ENCODE data around the gene CCDC188. TPM values are rescaled to one million over a fixed set of nuclear protein-coding genes. Genes with fewer than 3 reads are reported as not detected.

CCDC188 gene
- total RNA-seq, 1 experiment from 2014 or later: not detected

DNA sequence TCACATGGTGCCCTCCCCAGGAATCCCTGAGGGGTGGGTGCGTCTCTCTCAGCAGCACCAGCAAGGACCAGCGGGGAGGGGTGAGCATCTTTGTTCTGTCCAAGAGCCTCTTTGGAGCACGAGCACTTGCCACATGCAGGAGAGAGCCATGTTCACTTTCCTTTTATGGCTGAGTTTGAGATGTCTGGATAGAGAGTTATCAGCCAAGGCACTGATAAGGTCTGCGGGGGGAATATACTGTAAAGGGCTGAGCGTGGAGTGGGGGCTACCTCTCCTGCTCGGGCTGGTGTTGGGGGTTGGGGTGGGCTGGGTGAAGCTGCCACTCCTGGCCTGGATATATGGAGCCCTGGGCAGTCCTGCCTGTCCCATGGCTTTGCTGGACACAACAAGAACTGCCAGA lies 34.9 kb upstream of the CCDC188 start:
- Histone ChIP-seq H3K18ac (ENCODE audit: insufficient read length, low read depth, low read length) (no peak overlapping the region), H3K4me1 (ENCODE audit: insufficient read depth, low read length) (no peaks in the 10 kb centered on the region), H3K9me3 (ENCODE audit: control insufficient read depth, low read depth, low read length) (no peaks in the 10 kb centered on the region), H3K79me2 (ENCODE audit: insufficient read depth, low read length) (no peaks in the 10 kb centered on the region), H3K79me1 (ENCODE audit: insufficient read depth, low read depth, low read length, poor library complexity, severe bottlenecking) (no peaks in the 10 kb centered on the region), H3K23me2 (ENCODE audit: insufficient read length, low read depth, low read length, poor library complexity, severe bottlenecking) (no peaks in the 10 kb centered on the region), H2BK5ac (ENCODE audit: insufficient read length, low read length) (no peak overlapping the region), H2AFZ (ENCODE audit: low read length) (no peak overlapping the region), H3K4ac (ENCODE audit: low read depth, low read length) (no peak overlapping the region), H4K8ac (replicated peaks; ENCODE audit: insufficient read length, low read depth, low read length) (no peak overlapping the region), H4K20me1 (ENCODE audit: control insufficient read depth, insufficient read depth, insufficient read length) (peaks cover 3% of the 10 kb centered on the region), H3K9ac (ENCODE audit: extremely low read depth, insufficient read length, low read length) (no peak overlapping the region), H3K27ac (ENCODE audit: insufficient read length, low read depth, low read length) (no peak overlapping the region), H3K27me3 (ENCODE audit: insufficient read depth, low read length) (no peaks in the 10 kb centered on the region), H3K23ac (ENCODE audit: insufficient read length, low read depth, low read length) (no peak overlapping the region), H3K14ac (ENCODE audit: insufficient read depth, low read length) (no peak overlapping the region), H2BK12ac (ENCODE audit: insufficient read length, low read depth, low read length) (no peak overlapping the region), H2BK15ac (ENCODE audit: low read depth, low read length) (no peak overlapping the region), H3K4me2 (ENCODE audit: insufficient read depth, insufficient read length, low read length) (no peak overlapping the region), H2BK20ac (ENCODE audit: low read depth, low read length, poor library complexity, severe bottlenecking) (no peak overlapping the region), H2BK120ac (ENCODE audit: low read depth, low read length, poor library complexity, severe bottlenecking) (no peak overlapping the region), H4K91ac (ENCODE audit: insufficient read length, low read depth, low read length) (no peak overlapping the region), H3K56ac (ENCODE audit: insufficient read length, low read depth, low read length) (no peak overlapping the region), H3T11ph (ENCODE audit: low read length) (no peak overlapping the region), H2AK5ac (ENCODE audit: insufficient read length, low read length) (no peak overlapping the region), H4K5ac (ENCODE audit: insufficient read length, low read depth, low read length) (no peak overlapping the region)
- H3K27me3 Mint-ChIP-seq (ENCODE audit: low read depth): no peaks in the 10 kb centered on the region
- no peak for TF ChIP-seq CTCF (conservative IDR thresholded peaks at IDR 0.05)
- no CpG with 5 or more reads among the region's 6 CpGs for WGBS (ENCODE audit: extremely low coverage, insufficient read length, low lambda C conversion rate)
- H3K36me3 Mint-ChIP-seq (ENCODE audit: insufficient read depth in 1 of 3, low read depth in 3 of 3): no peaks in the 10 kb centered on the region
- DNase-seq: no peak
- H3K4me3 Mint-ChIP-seq: no peak overlapping the region
- H3K4me1 Mint-ChIP-seq: peaks cover 5 to 12% of the 10 kb centered on the region in 2 experiments
- H3K27ac Mint-ChIP-seq: no peak overlapping the region; a peak in 1 of 7 replicates
- no peaks in the 10 kb centered on the region for H3K9me3 Mint-ChIP-seq

Measured in H9 (cell line).